ENCODE results near the gene HOXA4. TPM values are rescaled to one million over a fixed set of nuclear protein-coding genes. Genes with fewer than 3 reads are reported as not detected.
A peak's percentile ranks its signal among the peaks of the same experiment; 100 is the strongest.

HOXA4 gene
- total RNA-seq, 1 donor from 2014 or later: not detected

- Mint-ChIP-seq H3K27me3 (ENCODE audit: insufficient read depth, low read depth) (peaks cover 10% of the 10 kb centered on the region), H3K4me3 (no peak overlapping the region), H3K36me3 (no peaks in the 10 kb centered on the region), H3K27ac (no peak overlapping the region), H3K9me3 (peaks cover under 1% of the 10 kb centered on the region), H3K4me1 (no peaks in the 10 kb centered on the region)
- TF ChIP-seq EZH2 (IDR thresholded peaks at IDR 0.05) (no peak), EZH2phosphoT487 (IDR thresholded peaks at IDR 0.05) (no peak), CTCF (IDR thresholded peaks at IDR 0.05) (no peak)
- H2AFZ ChIP-seq (replicated peaks): no peak overlapping the region
- no peak overlapping the region for H3K4me3 ChIP-seq
- no peak for DNase-seq (ENCODE audit: low spot score)
- H3K27ac ChIP-seq: no peak overlapping the region
- H3K4me1 ChIP-seq: peaks cover 8% of the 10 kb centered on the region
- no peaks in the 10 kb centered on the region for H3K9me3 ChIP-seq (ENCODE audit: low read depth)
- H4K20me1 ChIP-seq (ENCODE audit: low read depth): no peaks in the 10 kb centered on the region
- H3K79me2 ChIP-seq (ENCODE audit: low read depth): no peaks in the 10 kb centered on the region
- H3K36me3 ChIP-seq: no peaks in the 10 kb centered on the region
- no peak overlapping the region for H3K9ac ChIP-seq
- H3F3A ChIP-seq (ENCODE audit: low read depth): peaks cover 7% of the 10 kb centered on the region
- H3K4me2 ChIP-seq: no peak overlapping the region
- H3K27me3 ChIP-seq: peaks cover 45% of the 10 kb centered on the region
Observed at GRCh38 chr7:27082171-27082570, 48.4 kb downstream of the HOXA4 start.

DNA sequence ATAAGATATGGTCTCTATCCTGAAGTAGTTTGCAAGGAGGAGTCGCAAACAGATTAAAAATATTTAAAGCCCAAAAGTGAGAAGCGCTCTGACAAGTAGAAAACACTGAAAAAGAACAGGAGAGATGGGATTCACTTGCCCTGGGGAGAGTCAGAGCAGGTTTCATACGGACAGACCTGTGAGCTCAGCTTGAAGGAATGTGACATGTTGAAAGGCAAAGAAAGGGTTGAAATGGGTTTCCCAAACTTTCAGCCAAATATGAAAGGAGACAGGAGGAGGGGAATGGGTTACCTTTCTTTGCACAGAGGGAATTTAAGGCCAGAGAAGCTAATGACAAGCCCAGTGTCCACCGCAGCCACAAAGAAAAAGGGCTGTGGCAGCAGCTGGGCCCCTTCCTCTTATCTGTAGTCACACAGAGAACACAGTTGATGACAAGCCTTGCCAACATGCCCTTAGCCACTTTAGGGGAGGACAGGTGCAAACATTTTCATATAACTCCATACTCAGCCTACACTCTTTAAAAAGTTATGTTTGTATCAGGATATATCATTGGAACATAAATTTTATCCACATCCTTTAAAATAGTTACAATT is 49.6 kb downstream of the HOXA4 start:
- Histone ChIP-seq H3K27ac (no peak overlapping the region), H3K36me3 (no peaks in the 10 kb centered on the region), H4K20me1 (ENCODE audit: low read depth) (no peaks in the 10 kb centered on the region), H3K9ac (no peak overlapping the region), H3K4me3 (no peak overlapping the region), H3K4me1 (peaks cover 8% of the 10 kb centered on the region), H3K27me3 (peaks cover 32% of the 10 kb centered on the region), H2AFZ (replicated peaks) (peak overlapping the region; percentile 52), H3K9me3 (ENCODE audit: low read depth) (no peaks in the 10 kb centered on the region), H3K79me2 (ENCODE audit: low read depth) (no peaks in the 10 kb centered on the region), H3K4me2 (no peak overlapping the region), H3F3A (ENCODE audit: low read depth) (peaks cover 7% of the 10 kb centered on the region)
- Mint-ChIP-seq H3K4me3 (no peak overlapping the region), H3K9me3 (peaks cover 2% of the 10 kb centered on the region), H3K27me3 (ENCODE audit: insufficient read depth, low read depth) (peaks cover 8% of the 10 kb centered on the region), H3K27ac (no peak overlapping the region), H3K36me3 (no peaks in the 10 kb centered on the region), H3K4me1 (no peaks in the 10 kb centered on the region)
- no peak for DNase-seq (ENCODE audit: low spot score)
- no peak for TF ChIP-seq CTCF (IDR thresholded peaks at IDR 0.05)
- TF ChIP-seq EZH2 (IDR thresholded peaks at IDR 0.05): no peak
- TF ChIP-seq EZH2phosphoT487 (IDR thresholded peaks at IDR 0.05): no peak

DNA sequence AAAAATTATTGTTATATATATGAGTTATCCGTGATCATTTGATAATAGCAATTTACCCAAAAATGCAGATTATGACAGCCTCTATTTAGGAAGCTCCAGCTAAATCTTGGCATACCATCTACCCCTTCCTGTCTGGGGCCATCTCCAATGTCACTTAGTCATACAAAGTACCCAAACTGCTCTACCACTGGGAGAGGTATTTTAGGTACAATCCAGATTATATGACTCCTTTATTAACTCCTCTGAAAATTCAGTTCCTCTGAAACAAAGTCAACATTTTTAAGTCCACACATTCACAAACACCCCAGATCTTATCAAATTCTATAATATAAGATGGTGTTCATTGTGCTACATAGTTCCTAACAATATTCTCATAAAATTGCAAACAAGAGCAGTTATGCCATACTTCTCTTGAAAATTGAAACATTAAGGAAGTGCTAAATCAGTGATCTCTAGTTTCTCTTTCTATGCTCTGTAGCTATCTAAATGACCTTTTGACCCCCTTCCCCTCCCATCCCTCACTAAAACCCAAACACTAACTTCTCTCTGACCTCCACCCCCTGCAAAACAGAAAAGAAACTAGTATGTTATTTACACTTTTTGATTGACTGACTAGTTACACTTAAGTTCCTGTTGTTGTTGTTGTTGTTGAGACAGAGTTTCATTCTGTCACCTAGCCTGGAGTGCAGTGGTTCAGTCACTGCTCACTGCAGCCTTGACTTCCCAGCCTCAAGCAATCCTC is 51.2 kb downstream of the HOXA4 start:
- Mint-ChIP-seq H3K4me1 (no peaks in the 10 kb centered on the region), H3K36me3 (no peaks in the 10 kb centered on the region), H3K27me3 (ENCODE audit: insufficient read depth, low read depth) (peaks cover 5% of the 10 kb centered on the region), H3K9me3 (peaks cover 2% of the 10 kb centered on the region), H3K27ac (no peak overlapping the region), H3K4me3 (no peak overlapping the region)
- Histone ChIP-seq H3K36me3 (no peaks in the 10 kb centered on the region), H3F3A (ENCODE audit: low read depth) (peaks cover 7% of the 10 kb centered on the region), H4K20me1 (ENCODE audit: low read depth) (no peaks in the 10 kb centered on the region), H2AFZ (replicated peaks) (no peak overlapping the region), H3K9ac (no peak overlapping the region), H3K4me1 (peaks cover 8% of the 10 kb centered on the region), H3K27me3 (peaks cover 18% of the 10 kb centered on the region), H3K9me3 (ENCODE audit: low read depth) (no peaks in the 10 kb centered on the region), H3K4me3 (no peak overlapping the region), H3K27ac (no peak overlapping the region), H3K79me2 (ENCODE audit: low read depth) (no peaks in the 10 kb centered on the region), H3K4me2 (no peak overlapping the region)
- TF ChIP-seq EZH2phosphoT487 (IDR thresholded peaks at IDR 0.05) (no peak), EZH2 (IDR thresholded peaks at IDR 0.05) (no peak), CTCF (IDR thresholded peaks at IDR 0.05) (no peak)
- no peak for DNase-seq (ENCODE audit: low spot score)

Measured in neural progenitor cell (in vitro differentiated cells).